ENCODE results near the gene GNAQ. TPM values are rescaled to one million over a fixed set of nuclear protein-coding genes. Genes with fewer than 3 reads are reported as not detected.

The GNAQ gene
- total and polyA plus RNA-seq, 2 of the 13 experiments (the other 11 are each of a cell fraction or from before 2014, with no cell fraction given), result 16.5 to 17.7 TPM

DNA sequence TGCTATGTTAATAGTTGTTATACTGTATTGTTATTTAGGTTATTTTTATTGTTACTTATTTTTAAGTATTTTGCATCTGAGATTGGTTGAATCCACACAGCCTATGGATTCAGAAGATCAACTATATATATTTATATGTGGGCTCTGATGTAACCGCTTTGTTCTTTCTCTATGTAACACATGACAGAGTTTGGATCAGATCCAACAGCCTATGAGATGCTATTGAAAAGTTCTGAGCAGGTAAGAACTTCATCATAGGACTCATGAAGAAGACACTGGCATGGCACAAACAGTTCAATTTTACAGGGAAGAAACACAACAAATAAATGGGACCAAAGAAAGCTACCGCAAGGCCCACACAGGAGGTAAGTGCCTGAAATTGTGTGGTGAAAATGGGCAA lies 93.4 kb downstream of the GNAQ start:
- BruUV-seq (replicated peaks), result no TSS peak
- Histone ChIP-seq H3K4me3 (replicated peaks in 1 of 3; ENCODE audit: insufficient read depth in 1 of 3, low read depth in 2 of 3, low read length in 3 of 3) (no peak overlapping the region), H3K9ac (ENCODE audit: insufficient read depth, low read depth, low read length) (no peak overlapping the region), H3K27ac (ENCODE audit: extremely low read length, insufficient read depth, low read length) (no peak overlapping the region), H3K36me3 (replicated peaks in 1 of 2; ENCODE audit: control insufficient read depth in 1 of 2, insufficient read depth in 2 of 2, low read length in 2 of 2) (0 out of 5 replicates have a peak, but pooled peaks cover 0 to 3% of the 10 kb centered on the region in 2 experiments), H3K4me2 (ENCODE audit: low read depth, low read length) (no peak overlapping the region), H3K4me1 (ENCODE audit: insufficient read depth, low read length) (no peaks in the 10 kb centered on the region), H3K9me3 (ENCODE audit: low read length) (no peaks in the 10 kb centered on the region), H2AFZ (ENCODE audit: low read length) (no peak overlapping the region), H3K79me2 (ENCODE audit: insufficient read depth, low read length) (no peaks in the 10 kb centered on the region), H3K27me3 (ENCODE audit: control insufficient read depth in 1 of 2, insufficient read depth in 2 of 2, low read length in 2 of 2) (no peaks in the 10 kb centered on the region), H4K20me1 (ENCODE audit: insufficient read depth, low read length) (no peaks in the 10 kb centered on the region)
- ATAC-seq (no peak), DNase-seq (ENCODE audit: low spot score) (no peak), FAIRE-seq (no peak)
- 94% methylated on average over 2 of the region's 2 CpGs for WGBS (ENCODE audit: low lambda C conversion rate)
- ChIA-PET CTCF (ENCODE audit: low intra/inter-chr PET ratio, low total read pairs) (no interaction called here), POLR2A (no interaction called here)
- TF ChIP-seq ELF1 (CRISPR knock-in tag; IDR thresholded peaks at IDR 0.05) (no peak), GABPA (IDR thresholded peaks at IDR 0.05; ENCODE audit: low read depth, low read length) (no peak), GABPA (CRISPR knock-in tag; IDR thresholded peaks at IDR 0.05; ENCODE audit: low read depth) (no peak), ZNF44 (CRISPR knock-in tag; IDR thresholded peaks at IDR 0.05) (no peak), NFRKB (IDR thresholded peaks at IDR 0.05) (no peak), ZBTB38 (CRISPR knock-in tag; IDR thresholded peaks at IDR 0.05) (no peak), FOXK2 (IDR thresholded peaks at IDR 0.05) (no peak), ZNF17 (CRISPR knock-in tag; IDR thresholded peaks at IDR 0.05) (no peak), ZNF251 (CRISPR knock-in tag; IDR thresholded peaks at IDR 0.05) (no peak), ZNF34 (CRISPR knock-in tag; IDR thresholded peaks at IDR 0.05; ENCODE audit: borderline replicate concordance) (no peak), ZNF230 (CRISPR knock-in tag; IDR thresholded peaks at IDR 0.05) (no peak), ZFY (CRISPR knock-in tag; IDR thresholded peaks at IDR 0.05) (no peak), SETDB1 (CRISPR knock-in tag; IDR thresholded peaks at IDR 0.05; ENCODE audit: borderline replicate concordance) (no peak)
- TF ChIP-seq, protein P1, sequence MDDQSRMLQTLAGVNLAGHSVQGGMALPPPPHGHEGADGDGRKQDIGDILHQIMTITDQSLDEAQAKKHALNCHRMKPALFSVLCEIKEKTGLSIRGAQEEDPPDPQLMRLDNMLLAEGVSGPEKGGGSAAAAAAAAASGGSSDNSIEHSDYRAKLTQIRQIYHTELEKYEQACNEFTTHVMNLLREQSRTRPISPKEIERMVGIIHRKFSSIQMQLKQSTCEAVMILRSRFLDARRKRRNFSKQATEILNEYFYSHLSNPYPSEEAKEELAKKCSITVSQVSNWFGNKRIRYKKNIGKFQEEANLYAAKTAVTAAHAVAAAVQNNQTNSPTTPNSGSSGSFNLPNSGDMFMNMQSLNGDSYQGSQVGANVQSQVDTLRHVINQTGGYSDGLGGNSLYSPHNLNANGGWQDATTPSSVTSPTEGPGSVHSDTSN (CRISPR knock-in tag; IDR thresholded peaks at IDR 0.05; ENCODE audit: borderline replicate concordance), result no peak
- TF ChIP-seq, protein P2, sequence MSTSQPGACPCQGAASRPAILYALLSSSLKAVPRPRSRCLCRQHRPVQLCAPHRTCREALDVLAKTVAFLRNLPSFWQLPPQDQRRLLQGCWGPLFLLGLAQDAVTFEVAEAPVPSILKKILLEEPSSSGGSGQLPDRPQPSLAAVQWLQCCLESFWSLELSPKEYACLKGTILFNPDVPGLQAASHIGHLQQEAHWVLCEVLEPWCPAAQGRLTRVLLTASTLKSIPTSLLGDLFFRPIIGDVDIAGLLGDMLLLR (CRISPR knock-in tag; IDR thresholded peaks at IDR 0.05), result no peak
- TF ChIP-seq, protein P3, sequence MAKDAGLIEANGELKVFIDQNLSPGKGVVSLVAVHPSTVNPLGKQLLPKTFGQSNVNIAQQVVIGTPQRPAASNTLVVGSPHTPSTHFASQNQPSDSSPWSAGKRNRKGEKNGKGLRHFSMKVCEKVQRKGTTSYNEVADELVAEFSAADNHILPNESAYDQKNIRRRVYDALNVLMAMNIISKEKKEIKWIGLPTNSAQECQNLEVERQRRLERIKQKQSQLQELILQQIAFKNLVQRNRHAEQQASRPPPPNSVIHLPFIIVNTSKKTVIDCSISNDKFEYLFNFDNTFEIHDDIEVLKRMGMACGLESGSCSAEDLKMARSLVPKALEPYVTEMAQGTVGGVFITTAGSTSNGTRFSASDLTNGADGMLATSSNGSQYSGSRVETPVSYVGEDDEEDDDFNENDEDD (CRISPR knock-in tag; IDR thresholded peaks at IDR 0.05; ENCODE audit: borderline replicate concordance), result no peak
- intact Hi-C loops (cut with micrococcal nuclease; ENCODE audit: unreplicated experiment) (no loop called here), in situ Hi-C loops (cut with HindIII; ENCODE audit: extremely low pct_ligation_motif_present, low pct_unique_long_range_greater_than_20kb) (no loop called here)

Measured in HepG2 (cell line).